Panc1 (cell line): ENCODE measurements around the gene KCTD15. TPM values are rescaled to one million over a fixed set of nuclear protein-coding genes. Genes with fewer than 3 reads are reported as not detected.

Experiments used
- ATAC-seq: fragments of 200-7000 bp; cut with Tn5 transposase; 2 replicates; pipeline ENCODE4 v1.9.1; 2020; ENCODE audit warnings: mild to moderate bottlenecking, moderate library complexity
- BruUV-seq: library from RNA; stranded (reverse); fragments of 400-500 nt; replicated peaks from 2 replicates; lab custom pipeline; 2021; lab: Mats Ljungman, UMichigan
- CTCF ChIA-PET: fragments of 300-600 bp; sonication (Branson Sonifier 250); formaldehyde crosslinking; loops from one replicate; lab custom pipeline; 2022; ENCODE audit warnings: antibody characterized with exemption; lab: Charles Lee
- POLR2A ChIA-PET: fragments of 300-600 bp; sonication (Branson Sonifier 250); formaldehyde crosslinking; loops from one replicate; lab custom pipeline; 2022; ENCODE audit warnings: antibody characterized with exemption; lab: Charles Lee
- DNase-seq: peaks from one replicate; pipeline ENCODE4 v3.0.0-alpha.2; 2010; ENCODE audit warnings: low read depth, low spot score
- H3K27ac ChIP-seq: 2 replicates; pipeline ENCODE4 v1.5.1; 2011; ENCODE audit warnings: mild to moderate bottlenecking, low read length, inconsistent platforms
- H3K27me3 ChIP-seq: fragments of 200-500 bp; sonication (Bioruptor generic); 2 replicates; pipeline ENCODE4 v1.6.0; 2014; ENCODE audit warnings: low read length, inconsistent platforms; ENCODE audit not compliant: control insufficient read depth, insufficient read depth
- H3K36me3 ChIP-seq: fragments of 200-500 bp; sonication (Bioruptor generic); 2 replicates; pipeline ENCODE4 v1.5.1; 2014; ENCODE audit warnings: inconsistent platforms, mild to moderate bottlenecking, low read length, moderate library complexity; ENCODE audit not compliant: control insufficient read depth, insufficient read depth
- H3K4me1 ChIP-seq: 2 replicates; pipeline ENCODE4 v1.5.1; 2011; ENCODE audit warnings: inconsistent platforms, mild to moderate bottlenecking, low read length, moderate library complexity; ENCODE audit not compliant: control insufficient read depth, insufficient read depth
- H3K4me3 ChIP-seq, 2 experiments: 2 replicates each; pipeline ENCODE4 v1.5.1; 2011 to 2012; ENCODE audit warnings: low read depth in 2 of 2, low read length in 2 of 2, mild to moderate bottlenecking in 2 of 2, inconsistent platforms in 1 of 2, moderate library complexity in 1 of 2
- H3K9me3 ChIP-seq: fragments of 200-500 bp; sonication (Bioruptor generic); 2 replicates; pipeline ENCODE4 v1.5.1; 2014; ENCODE audit warnings: low read depth, mild to moderate bottlenecking, inconsistent platforms, low read length, moderate library complexity; ENCODE audit not compliant: control insufficient read depth, insufficient read depth
- POLR2AphosphoS5 ChIP-seq: IDR thresholded peaks from 2 replicates; pipeline ENCODE4 v1.6.1; 2012; ENCODE audit warnings: mild to moderate bottlenecking, low read depth, low read length, moderate library complexity
- SIN3A ChIP-seq: IDR thresholded peaks from 2 replicates; pipeline ENCODE4 v1.6.1; 2012; ENCODE audit warnings: low read depth, mild to moderate bottlenecking, low read length, moderate library complexity, borderline replicate concordance; ENCODE audit not compliant: insufficient read depth
- TCF7L2 ChIP-seq: IDR thresholded peaks from 2 replicates; pipeline ENCODE4 v1.6.1; 2011; ENCODE audit warnings: mild to moderate bottlenecking, low read depth, low read length, inconsistent platforms
- in situ Hi-C: cut with HindIII; loops from 2 replicates; pipeline ENCODE4 v1.10.0; 2016; ENCODE audit warnings: low sequenced_read_pairs, low pct_unique_long_range_greater_than_20kb
- intact Hi-C: fragments of 100-400 bp; cut with micrococcal nuclease; formaldehyde crosslinking; loops from one replicate; pipeline ENCODE4 v1.10.0; 2022; ENCODE audit not compliant: unreplicated experiment
- total RNA-seq: library from RNA; stranded (reverse); gene quantifications from one replicate; pipeline ENCODE4 v1.2.1, GENCODE V29; 2021; ENCODE audit not compliant: unreplicated experiment
- TF ChIP-seq, protein P1 (sequence below): fragments of 450-650 bp; IDR thresholded peaks from 2 replicates; pipeline ENCODE4 v1.5.1; 2017; ENCODE audit warnings: mild to moderate bottlenecking
- TF ChIP-seq, protein P2 (sequence below), 2 experiments: IDR thresholded peaks; 2 replicates each; pipeline ENCODE4 v1.6.1; 2011 to 2012; ENCODE audit warnings: low read depth in 2 of 2, control low read depth in 1 of 2, low read length in 1 of 2, mild to moderate bottlenecking in 1 of 2, moderate library complexity in 1 of 2; ENCODE audit not compliant: insufficient read depth in 1 of 2

Gene KCTD15
- total RNA-seq, 1 experiment from 2014 or later = 27.8 TPM

- no peaks in the 10 kb centered on the region for H3K4me1 ChIP-seq
- no peak for DNase-seq
- ATAC-seq = no peak
- H3K27ac ChIP-seq = no peak overlapping the region
- H3K4me3 ChIP-seq = no peak overlapping the region
- TF ChIP-seq, protein P1, sequence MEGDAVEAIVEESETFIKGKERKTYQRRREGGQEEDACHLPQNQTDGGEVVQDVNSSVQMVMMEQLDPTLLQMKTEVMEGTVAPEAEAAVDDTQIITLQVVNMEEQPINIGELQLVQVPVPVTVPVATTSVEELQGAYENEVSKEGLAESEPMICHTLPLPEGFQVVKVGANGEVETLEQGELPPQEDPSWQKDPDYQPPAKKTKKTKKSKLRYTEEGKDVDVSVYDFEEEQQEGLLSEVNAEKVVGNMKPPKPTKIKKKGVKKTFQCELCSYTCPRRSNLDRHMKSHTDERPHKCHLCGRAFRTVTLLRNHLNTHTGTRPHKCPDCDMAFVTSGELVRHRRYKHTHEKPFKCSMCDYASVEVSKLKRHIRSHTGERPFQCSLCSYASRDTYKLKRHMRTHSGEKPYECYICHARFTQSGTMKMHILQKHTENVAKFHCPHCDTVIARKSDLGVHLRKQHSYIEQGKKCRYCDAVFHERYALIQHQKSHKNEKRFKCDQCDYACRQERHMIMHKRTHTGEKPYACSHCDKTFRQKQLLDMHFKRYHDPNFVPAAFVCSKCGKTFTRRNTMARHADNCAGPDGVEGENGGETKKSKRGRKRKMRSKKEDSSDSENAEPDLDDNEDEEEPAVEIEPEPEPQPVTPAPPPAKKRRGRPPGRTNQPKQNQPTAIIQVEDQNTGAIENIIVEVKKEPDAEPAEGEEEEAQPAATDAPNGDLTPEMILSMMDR = no peak
- TF ChIP-seq, protein P2, sequence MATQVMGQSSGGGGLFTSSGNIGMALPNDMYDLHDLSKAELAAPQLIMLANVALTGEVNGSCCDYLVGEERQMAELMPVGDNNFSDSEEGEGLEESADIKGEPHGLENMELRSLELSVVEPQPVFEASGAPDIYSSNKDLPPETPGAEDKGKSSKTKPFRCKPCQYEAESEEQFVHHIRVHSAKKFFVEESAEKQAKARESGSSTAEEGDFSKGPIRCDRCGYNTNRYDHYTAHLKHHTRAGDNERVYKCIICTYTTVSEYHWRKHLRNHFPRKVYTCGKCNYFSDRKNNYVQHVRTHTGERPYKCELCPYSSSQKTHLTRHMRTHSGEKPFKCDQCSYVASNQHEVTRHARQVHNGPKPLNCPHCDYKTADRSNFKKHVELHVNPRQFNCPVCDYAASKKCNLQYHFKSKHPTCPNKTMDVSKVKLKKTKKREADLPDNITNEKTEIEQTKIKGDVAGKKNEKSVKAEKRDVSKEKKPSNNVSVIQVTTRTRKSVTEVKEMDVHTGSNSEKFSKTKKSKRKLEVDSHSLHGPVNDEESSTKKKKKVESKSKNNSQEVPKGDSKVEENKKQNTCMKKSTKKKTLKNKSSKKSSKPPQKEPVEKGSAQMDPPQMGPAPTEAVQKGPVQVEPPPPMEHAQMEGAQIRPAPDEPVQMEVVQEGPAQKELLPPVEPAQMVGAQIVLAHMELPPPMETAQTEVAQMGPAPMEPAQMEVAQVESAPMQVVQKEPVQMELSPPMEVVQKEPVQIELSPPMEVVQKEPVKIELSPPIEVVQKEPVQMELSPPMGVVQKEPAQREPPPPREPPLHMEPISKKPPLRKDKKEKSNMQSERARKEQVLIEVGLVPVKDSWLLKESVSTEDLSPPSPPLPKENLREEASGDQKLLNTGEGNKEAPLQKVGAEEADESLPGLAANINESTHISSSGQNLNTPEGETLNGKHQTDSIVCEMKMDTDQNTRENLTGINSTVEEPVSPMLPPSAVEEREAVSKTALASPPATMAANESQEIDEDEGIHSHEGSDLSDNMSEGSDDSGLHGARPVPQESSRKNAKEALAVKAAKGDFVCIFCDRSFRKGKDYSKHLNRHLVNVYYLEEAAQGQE (IDR thresholded peaks at IDR 0.05; ENCODE audit: insufficient read depth in 1 of 2, low read depth in 2 of 2, low read length in 1 of 2) = no peak
- TF ChIP-seq SIN3A (no peak), TCF7L2 (no peak), POLR2AphosphoS5 (no peak)
- intact Hi-C loops (no loop called here), in situ Hi-C loops (no loop called here)
- POLR2A ChIA-PET = no interaction called here
- H3K27me3 ChIP-seq = no peaks in the 10 kb centered on the region
- CTCF ChIA-PET = interaction anchor here (0.6 kb wide), 1 partner anchor 120 kb away, joined by 4 read pairs; no protein-coding TSS in a partner anchor
- BruUV-seq = no TSS peak
- no peaks in the 10 kb centered on the region for H3K36me3 ChIP-seq
- no peaks in the 10 kb centered on the region for H3K9me3 ChIP-seq
These were observed 16.0 kb downstream of the KCTD15 start for GRCh38 chr19:33812388-33813330.

GRCh38 chr19:33813391-33814101 is 16.9 kb downstream of the KCTD15 start:
- no peak for ATAC-seq
- no peak for DNase-seq
- CTCF ChIA-PET = interaction anchor here (0.6 kb wide), 1 partner anchor 121 kb away, joined by 4 read pairs; no protein-coding TSS in a partner anchor
- Histone ChIP-seq H3K27ac (no peak overlapping the region), H3K27me3 (no peaks in the 10 kb centered on the region), H3K9me3 (no peaks in the 10 kb centered on the region), H3K4me3 (no peak overlapping the region), H3K36me3 (no peaks in the 10 kb centered on the region), H3K4me1 (no peaks in the 10 kb centered on the region)
- TF ChIP-seq TCF7L2 = no peak
- TF ChIP-seq, protein P1 = no peak
- TF ChIP-seq SIN3A = no peak
- TF ChIP-seq, protein P2 (IDR thresholded peaks at IDR 0.05; ENCODE audit: insufficient read depth in 1 of 2, low read depth in 2 of 2, low read length in 1 of 2) = no peak
- TF ChIP-seq POLR2AphosphoS5 = no peak
- intact Hi-C loops = no loop called here
- BruUV-seq = no TSS peak
- POLR2A ChIA-PET = no interaction called here
- in situ Hi-C loops = no loop called here
